DMS53 (cell line): ENCODE measurements around the gene SEPTIN8.

Experiments used
- DNase-seq: peaks from one replicate; lab custom pipeline; 2025; lab: John Stamatoyannopoulos, UW

The SEPTIN8 gene

DNA sequence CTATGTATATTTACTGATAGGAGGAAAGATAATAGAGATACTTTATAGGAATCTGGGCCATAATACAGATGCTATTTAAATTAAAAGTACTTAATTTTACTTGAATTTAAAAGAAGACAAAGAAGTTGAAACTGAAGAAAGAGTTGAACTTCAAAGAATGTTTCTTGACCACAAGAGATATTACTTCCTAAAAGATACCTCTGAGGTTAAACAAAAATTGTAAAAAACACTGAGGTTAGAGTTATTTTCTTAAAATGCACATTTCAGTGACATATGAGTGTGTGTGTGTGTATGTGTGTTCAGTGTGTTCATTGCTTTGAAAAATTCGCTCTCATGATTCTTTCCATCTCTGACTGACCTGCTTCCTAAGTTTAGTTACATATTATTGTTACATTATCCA lies 3.5 kb upstream of the SEPTIN8 start:
- DNase-seq, result no peak

DNA sequence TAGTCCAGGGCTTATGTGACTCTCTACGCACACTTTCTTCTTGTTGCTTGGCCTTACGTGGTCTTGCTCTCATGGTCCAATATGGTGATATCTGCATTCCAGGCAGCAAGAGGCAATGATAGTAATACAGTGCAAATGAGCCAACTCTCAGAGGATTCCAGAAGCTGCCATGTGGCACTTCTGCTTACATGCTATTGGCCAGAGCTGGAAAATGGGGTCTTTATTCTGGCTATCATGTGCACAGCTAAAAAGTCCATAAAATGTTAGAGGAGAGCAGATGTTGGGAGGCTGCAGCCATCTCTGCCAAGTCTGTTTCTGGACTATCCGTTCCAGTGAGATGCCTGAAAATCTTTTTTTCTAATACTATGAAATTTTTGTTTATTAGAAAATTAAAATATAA lies 2.9 kb upstream of the SEPTIN8 start:
- no peak for DNase-seq

DNA sequence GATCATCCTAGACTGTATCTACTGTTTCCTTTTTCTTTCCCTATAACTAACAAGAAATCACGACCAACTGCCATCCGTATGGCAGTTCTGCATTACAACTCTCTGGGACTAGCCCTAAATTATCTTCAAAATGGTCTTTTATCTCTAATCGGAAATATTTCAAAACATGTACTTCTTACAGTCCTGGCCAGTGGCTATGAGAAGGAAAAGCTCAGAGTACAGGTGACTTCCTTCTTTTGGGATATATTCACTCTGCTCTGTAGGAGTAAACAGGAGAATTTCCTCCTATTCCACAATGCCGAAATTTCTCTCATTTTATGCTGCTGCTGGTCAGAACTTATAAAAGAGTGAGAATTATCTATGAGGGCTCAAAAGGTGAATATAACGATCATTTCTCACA lies 1.8 kb upstream of the SEPTIN8 start:
- DNase-seq, result no peak

DNA sequence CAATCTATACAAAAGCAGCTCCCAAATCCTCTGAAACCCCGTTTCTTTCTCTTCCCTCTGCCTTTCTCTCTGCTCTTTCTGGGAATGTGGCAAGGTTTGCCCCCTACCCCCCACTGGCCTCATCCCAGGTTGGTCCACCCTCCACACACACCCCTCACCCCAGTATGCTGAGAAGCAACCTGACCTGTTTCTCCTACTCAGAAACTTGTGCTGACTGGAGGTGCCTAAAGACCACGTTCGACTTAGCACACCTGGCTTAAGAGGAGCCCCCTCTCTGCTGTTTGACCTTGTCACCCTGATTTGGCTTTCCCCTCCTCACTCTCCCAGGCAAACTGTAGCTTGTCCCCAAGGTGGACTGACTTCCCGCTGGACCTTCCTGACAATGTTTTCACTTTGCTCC lies 1.1 kb upstream of the SEPTIN8 start:
- no peak for DNase-seq

DNA sequence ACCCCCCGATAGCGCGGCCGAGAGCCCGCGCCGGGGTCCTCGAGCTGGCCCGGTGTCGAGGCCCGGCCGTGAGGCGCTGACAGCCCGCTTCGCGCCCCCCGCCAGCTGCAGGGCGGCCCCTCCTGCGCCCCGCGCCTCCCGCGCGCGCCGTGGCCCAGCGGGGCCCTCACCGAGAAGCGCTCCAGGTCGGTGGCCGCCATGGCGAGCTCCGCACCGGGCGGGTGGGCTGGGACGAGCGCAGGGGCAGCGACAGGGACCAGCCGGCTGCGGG lies 166 bp downstream of the SEPTIN8 start:
- DNase-seq, result no peak

DNA sequence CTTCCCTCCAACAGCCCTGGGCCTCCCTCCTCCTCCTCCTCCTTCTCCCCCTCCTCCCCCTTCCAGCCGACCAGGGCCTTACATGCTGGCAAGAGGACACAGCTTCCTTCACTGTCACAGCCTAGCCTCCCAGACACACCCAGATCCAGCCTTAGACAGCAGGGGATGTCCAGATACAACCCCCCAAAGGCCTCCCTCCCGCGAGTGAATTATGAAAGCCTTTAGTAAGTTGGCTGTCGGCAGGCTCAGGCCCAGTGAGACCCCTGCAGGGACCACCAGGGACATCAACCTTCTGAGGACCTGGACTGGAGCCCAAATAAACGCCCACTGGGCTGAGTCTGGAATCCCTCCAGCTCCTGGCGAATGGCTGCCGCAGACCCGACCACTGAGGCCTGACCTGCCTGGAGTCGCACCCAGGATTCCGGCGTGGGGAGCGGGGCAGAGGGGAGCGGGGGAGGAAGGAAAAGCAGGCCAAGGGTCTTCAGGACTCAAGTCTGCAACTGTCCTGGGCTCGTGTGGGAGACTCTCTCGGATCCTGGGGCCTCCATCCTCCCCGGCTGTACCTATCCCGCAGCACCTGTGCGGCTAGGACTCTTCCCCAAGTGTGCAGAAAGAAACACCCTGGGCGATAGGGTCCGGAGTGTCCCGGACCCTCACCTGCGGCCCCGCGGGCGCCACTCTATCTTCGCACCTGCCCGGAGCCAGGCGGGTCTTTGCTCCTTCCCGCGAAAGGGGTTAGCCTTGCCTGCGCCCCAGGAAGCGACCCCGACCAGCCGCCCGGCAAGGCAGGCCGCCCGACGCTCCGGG lies 705 bp downstream of the SEPTIN8 start:
- DNase-seq, result peak; percentile 45

DNA sequence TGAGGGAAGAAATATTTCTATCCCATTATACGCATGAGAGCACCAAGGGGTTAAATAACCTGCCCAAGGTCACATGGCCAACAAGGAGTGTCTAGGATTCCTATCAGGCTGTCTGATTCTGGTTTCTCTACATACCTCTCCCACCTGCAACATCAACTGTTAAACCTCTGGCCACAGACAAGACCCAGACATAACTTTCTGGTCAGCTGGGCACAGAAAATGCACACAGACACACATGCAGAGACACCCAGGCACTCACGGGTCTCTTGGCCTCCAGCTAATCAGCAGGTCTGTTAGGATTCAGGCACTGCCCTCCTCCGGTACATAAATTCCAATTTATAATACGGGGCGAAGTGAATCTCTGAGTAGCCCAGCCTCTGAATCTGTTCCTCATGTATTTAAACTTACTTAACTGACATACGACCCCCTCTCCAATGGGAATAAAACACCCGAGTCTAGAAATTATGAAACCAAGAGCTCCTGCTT lies 1.5 kb downstream of the SEPTIN8 start:
- no peak for DNase-seq

DNA sequence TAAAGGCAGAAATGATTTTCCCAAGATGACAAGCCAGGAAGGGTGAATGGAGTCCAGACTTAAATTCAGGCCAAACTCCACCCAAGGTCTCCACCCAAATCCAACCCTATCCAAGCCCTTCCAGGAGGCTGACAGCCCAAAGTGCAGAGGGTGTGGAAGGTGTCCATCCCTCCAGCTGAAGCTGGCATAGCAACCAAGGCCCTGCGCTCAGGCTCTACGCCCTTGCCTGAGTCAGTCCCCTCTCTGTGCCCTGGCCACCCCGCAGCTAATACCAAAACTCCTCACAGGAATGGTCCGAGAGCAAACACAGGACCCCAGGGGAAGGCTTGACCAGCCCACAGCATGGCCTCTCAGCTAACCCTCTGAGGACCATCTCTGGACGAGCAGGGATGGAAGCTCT lies 2.1 kb downstream of the SEPTIN8 start:
- no peak for DNase-seq

DNA sequence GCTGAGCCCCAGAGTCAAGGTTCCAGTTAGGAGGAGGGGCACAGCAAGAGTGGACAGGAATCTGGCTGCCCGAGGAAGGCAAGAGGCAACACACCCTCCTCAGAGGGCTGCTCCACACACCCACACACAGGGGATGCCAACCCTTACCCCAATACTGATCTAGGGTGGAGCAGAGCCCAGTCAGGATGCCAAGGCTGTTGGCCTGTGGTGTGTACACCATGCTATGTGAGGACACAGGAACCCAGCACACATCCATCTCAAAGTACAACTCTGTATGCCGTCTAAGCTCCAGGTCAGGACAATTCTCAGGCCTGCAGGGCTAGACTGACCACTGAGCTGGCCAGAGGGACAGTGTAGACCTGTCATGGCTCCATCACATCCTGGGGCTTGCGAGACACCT lies 2.6 kb downstream of the SEPTIN8 start:
- DNase-seq, result no peak

DNA sequence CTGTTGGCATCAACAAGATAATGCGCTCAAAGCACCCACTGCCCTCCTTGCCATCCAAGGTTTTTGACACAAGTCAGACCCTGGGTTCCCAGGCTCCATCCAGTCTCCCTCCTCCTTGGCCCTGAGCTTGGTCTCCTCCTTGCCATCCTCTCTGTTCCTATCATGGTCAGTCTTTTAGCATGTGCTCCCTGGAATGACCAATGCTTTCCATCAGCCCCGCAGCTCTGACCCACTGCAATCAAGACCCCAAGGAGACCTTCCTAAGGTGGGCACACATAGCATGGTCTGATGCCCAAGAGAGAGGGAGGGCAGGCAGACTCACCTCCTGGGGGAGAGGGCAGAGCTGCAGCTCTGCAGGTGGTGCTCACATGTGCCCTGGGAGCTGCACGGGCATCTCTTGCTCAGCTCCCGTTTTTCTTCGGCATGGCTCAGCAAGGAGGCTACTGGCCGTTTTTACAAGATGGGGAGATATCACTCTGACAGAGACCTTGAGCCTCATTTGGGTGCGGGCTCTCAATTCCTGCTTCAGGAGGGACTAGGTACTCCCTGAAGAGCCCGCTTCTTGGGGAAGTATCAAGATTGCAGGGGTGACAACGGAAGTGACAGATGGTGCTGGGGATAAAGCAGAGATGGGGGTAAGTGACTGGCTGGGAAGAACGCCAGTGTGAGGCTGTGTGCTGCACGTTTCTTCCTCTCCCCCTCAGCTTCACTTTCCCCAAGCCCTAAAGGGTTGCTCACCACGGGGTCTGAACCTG lies 3.3 kb downstream of the SEPTIN8 start:
- DNase-seq, result no peak

DNA sequence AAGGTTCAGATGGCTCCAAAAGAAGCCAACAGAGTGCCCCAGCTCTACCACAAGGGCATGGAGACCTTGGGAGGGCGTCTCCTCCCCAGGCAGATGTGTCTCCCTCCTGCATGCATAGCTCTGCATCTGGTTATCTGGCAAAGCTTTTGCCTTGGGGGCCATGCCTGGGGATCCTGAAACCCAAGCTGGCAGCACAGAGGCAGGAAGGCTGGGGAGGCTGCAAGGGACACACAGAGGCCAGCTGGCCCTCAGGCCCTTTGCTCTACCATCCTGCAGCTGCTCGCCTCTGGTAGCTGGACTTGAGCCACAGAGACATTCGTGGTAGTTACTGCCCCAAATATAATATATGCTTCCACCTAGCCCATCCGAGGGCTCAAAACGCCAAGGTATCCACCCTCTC lies 3.9 kb downstream of the SEPTIN8 start:
- DNase-seq, result no peak

DNA sequence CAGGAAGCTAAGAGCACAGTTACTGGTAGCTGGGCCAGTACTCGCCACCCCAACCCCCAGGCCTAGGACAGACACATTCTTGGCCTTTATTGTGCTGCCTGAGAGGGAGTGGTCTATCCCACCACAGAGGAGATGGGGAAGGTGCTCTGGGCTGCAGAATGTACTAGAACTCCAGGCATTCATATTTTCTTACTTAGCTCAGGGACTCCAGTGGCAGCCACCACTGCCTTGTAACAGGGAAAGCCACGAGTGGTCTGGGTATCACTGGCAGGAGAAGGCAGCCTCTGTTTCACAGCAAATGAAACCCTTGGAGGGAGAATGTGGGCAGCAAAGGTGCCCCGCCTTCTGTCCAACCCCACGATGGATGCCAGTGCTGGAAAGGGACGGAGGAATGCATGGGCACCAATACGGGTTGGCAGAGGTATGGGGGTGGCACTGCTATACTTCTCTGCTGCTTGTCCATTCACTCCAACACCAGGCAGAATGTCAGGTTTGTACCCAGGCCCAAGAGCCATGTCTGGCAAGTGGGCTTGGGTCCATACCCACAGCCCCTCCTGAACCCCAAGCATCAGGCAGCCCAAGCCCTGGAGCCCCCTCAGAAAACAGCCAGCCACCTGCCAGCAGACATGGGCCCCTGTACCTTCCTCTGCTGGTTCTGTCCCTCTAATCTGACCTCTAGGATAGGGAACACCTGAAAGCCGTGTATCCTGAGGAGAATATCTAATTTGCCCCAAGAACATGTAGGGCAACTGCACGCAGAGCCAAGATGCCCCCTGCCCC lies 4.6 kb downstream of the SEPTIN8 start:
- DNase-seq, result no peak

DNA sequence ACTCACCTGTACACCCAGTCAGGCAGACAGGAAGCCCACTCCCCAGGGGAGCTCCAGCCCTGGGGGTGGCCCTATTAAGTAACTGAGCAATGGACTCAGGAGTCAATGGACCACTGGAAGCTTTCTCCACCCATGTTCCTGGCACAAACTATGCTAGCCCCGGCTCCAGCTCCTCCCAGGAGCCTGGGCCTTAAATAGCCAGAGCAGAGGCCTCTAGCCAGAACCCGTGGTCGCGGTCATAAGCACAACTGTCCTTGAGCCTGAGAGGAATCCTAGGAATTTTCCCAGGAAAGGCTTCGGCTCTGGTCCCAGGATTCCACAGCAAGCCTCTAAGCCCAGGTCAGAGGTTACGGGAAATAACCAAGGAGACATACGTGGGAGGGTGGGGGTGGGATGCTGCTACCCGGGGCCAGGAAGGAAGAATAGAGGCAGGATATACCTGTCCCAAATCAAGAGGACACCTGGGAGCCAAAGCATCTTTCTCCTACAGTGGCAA lies 5.5 kb downstream of the SEPTIN8 start:
- DNase-seq, result no peak

DNA sequence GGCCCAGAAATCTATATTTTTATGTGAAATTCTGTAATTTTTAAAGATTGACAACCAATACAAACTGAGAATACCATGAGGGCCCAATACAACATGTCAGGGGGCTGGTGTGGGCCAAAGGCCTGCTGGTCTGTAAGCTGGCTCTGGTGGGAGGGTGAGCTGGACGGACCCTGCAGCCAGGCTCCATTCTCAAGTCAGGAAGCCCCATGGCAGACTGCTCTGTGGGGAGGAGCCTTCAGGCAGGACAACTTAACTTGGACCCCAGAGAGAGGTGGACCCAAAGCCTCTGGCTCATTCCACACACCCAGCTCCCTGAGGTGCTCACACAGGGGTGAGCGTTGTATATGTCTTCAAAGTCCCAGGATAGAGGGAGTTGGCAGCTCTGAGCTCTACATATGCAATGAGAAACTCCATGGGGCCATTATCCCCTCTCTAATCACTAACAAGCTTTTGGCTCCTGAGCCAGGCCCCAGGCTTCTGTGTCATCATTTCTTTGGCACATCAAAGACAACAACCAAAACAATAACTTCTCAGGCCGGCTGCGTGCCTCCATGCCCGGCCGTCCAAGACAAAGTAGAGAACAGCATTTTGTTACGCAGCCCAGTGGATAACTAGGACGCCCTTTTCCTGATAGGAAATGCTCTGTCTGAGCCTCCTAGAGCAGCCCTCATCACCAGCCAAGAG lies 6.4 kb downstream of the SEPTIN8 start:
- DNase-seq, result no peak

DNA sequence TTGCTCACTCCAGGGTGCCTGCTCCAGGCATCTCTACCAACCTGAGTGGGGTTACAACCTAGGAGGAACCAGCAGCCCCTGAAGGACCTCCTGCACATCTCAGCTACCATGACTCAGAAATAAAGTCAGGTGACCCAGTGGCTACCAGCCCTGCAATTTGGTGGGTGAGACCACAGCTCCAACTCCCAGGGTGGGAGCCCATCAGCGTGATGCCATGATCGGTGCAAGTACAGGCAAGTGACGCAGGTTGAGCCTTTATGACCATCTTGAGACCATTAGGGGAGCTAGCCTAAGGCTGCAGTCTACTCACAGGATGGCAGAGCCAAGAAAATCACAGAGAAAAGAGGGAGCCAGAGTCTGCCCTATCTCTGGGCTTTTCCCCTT lies 8.6 kb downstream of the SEPTIN8 start:
- DNase-seq, result no peak

DNA sequence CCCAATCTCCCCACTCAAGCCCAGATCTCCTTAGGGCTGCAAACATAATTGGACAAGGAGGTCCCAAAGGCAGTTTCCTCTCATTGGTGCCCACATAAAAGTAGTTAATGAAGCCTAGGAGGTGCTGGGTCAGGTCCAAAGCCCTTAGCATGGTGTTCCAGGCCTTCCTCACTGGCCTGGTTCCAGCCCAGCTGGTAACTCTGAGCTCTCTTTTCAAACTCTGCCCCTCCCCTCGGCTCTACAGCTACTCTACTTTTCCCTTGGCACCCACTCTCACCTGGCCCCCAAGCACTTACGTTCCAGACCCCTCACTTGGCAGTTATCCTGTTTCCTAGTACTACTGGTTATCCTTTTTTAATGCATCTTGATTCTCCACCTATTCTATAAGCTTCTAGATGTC lies 9.9 kb downstream of the SEPTIN8 start:
- DNase-seq, result no peak

DNA sequence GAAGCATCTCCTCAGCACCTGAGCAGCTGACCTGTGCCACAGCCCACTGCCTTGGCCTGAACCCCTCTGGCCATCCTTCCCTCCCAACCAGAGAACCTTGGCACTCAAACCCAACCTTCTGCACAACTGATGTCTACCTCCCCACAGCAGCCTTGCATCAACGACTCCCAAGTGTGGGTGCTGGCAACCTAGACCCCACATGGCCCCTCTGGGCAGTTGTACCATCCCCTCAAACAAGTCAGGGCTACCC lies 10.3 kb downstream of the SEPTIN8 start:
- no peak for DNase-seq

DNA sequence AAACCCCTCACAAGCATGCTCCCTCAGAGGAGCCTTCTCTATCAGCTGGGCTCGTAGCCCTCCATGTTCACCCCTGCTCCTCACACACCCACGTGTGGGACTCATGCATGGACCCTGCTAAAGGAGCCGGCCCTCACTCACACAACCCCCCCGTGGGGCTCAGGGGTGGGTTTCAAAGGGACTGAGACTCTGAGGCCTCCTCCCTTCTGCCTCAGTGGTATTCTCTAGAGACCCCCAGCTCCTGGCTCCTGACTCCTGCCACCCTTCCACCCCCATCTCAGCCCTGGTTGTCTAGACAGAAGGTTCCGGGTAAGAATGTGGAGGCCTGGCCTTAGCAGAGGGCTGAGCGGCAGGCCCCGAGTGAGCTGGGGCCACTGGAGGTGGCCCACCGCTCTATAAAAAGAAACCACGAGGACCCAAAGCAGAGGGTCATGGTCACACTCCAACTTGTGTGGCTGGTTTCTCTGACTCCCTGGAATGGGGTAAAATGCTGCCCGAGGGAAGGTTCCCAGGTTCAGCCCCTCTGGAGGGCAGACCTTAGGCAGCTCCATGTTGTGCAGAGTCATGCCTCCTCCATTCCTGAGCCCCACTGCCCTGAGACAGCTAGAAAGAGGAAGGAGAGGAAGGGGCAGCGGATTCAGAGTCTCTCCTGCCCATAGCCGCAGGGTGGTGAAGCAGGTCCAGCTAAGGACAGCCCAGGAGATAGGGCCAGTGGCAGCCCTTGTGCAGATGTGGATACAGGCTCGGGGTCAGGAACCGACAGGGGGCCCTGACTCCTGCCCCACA lies 10.8 kb downstream of the SEPTIN8 start:
- DNase-seq, result no peak

DNA sequence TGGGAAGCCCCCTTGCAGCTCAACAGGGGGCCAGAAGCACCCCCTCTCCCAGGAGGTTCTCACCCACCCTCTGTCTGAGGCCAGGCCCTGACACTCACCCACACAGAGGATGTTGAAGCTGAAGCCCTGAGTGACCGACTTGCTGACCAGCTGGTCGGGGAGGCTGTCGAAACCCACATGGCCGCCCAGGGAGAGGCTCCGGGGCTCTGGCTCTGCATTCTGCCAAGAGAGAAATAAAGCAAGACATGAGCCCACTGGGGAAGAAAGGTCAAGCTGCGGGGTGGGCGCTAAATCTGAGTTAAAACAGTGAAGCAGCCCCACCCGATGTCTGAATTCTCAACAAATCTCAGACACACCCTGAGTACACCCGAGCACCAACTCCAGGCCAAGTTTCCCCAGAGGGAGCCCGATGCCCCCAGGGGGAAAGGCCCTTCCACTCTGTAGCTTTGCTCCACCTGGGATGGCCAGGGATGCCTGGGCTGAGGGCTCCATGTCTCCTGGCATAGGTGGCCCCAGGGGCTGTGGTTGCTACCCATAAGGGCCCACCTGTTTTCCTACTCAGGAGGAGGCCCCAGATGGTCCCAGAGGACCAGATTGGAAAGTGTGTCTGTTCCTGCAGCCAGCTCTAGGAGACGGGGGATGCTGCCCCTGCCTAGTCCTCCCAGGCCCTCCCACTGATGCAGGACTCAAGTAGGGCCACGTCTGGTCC lies 11.6 kb downstream of the SEPTIN8 start:
- DNase-seq, result no peak

DNA sequence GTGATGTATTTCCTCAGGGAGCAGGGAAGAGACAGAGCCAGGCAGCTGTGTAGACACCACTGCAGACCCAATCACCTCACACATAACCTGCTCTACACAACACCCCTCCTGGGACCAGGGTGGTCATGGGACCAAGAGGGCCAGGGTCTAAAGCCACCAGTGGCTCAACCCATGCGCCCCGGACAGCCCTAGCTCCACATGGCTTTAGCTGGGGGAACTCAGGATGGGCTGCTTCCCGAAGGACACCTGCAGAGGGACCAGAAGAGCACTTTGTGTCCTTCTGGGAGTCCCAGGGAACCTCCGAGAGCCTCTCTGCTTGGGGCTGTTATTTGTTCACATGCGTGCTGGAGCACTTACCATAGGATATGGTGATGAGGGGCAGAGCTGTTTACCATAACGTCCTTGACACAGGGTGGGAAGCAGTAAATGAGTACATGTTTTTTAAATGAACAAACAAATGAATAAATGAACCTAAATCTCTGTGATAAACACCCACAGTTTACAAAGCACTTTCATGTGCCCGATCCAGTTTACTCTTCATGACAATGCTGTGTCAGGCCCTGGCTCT lies 12.3 kb downstream of the SEPTIN8 start:
- DNase-seq, result no peak

DNA sequence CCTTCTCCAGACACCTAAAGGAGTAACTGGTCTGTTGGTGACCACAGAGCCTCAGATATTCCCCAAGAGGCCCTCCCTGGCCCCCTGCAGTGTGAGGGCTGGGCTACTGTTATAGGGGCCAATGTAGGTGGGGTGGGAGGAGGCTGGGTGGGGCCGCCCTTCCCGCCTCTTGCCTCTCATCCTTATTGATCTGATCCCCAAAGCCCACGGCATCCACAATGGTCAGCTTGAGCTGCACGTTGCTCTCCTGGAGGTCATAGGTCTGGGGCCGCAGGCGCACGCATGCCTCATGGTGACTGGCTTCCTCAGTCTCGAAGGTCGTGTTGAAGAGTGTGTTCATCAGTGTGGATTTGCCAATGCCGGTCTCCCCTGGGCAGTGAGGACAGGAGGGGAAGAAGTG lies 13.0 kb downstream of the SEPTIN8 start:
- no peak for DNase-seq
